Astrocyte of the spinal cord (primary cell): ENCODE measurements around the gene SLC9A9.
"Not testable (repeated sequence)": the region's sequence is repeated elsewhere in the genome, so short reads cannot be mapped to it uniquely, and the experiment has no call there.

Experiments used
- DNase-seq: peaks from one replicate; pipeline ENCODE4 v3.0.0; 2011; ENCODE audit warnings: low read depth, low spot score
- H3K4me3 ChIP-seq: 2 replicates; pipeline ENCODE4 v1.5.1; 2011; ENCODE audit warnings: low read depth, mild to moderate bottlenecking, low read length, moderate library complexity
- in situ Hi-C: cut with HindIII; loops from 2 replicates; pipeline ENCODE4 v1.10.0; 2017; ENCODE audit warnings: low sequenced_read_pairs
- TF ChIP-seq, protein P1 (sequence below): IDR thresholded peaks from 2 replicates; pipeline ENCODE4 v1.5.1; 2012; ENCODE audit warnings: low read depth, mild to moderate bottlenecking, low read length, inconsistent platforms

Gene SLC9A9

GRCh38 chr3:143808030-143808429 lies 40.2 kb downstream of the SLC9A9 start:
- DNase-seq, result no peak
- TF ChIP-seq, protein P1, sequence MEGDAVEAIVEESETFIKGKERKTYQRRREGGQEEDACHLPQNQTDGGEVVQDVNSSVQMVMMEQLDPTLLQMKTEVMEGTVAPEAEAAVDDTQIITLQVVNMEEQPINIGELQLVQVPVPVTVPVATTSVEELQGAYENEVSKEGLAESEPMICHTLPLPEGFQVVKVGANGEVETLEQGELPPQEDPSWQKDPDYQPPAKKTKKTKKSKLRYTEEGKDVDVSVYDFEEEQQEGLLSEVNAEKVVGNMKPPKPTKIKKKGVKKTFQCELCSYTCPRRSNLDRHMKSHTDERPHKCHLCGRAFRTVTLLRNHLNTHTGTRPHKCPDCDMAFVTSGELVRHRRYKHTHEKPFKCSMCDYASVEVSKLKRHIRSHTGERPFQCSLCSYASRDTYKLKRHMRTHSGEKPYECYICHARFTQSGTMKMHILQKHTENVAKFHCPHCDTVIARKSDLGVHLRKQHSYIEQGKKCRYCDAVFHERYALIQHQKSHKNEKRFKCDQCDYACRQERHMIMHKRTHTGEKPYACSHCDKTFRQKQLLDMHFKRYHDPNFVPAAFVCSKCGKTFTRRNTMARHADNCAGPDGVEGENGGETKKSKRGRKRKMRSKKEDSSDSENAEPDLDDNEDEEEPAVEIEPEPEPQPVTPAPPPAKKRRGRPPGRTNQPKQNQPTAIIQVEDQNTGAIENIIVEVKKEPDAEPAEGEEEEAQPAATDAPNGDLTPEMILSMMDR, result no peak
- no peak overlapping the region for H3K4me3 ChIP-seq
- in situ Hi-C loops, result no loop called here

DNA sequence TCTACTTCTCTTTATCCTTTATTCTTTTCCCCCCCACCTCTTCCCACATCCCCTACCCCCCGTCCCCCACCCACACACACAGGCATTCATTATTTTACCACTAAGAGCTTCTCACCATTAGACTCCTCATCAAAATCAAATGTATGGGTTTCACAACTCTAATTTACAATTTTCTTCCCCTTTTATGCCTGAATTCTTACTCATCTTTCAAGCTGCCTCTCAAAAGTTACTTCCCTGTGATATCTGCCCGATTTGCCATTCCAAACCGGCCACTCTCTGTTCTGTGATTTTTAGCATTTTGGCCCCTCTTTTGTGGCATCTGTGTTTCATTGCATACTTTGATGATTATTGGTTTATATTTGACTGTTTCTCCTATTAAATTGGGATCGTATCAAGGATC lies 42.2 kb downstream of the SLC9A9 start:
- TF ChIP-seq, protein P1, result no peak
- DNase-seq, result no peak
- H3K4me3 ChIP-seq, result no peak overlapping the region
- in situ Hi-C loops, result no loop called here

- H3K4me3 ChIP-seq, DNase-seq, in situ Hi-C loops: not testable (repeated sequence)
Observed at GRCh38 chr3:143805476-143805875, 42.8 kb downstream of the SLC9A9 start.

GRCh38 chr3:143801046-143801445 lies 47.2 kb downstream of the SLC9A9 start:
- H3K4me3 ChIP-seq, DNase-seq, in situ Hi-C loops: not testable (repeated sequence)

DNA sequence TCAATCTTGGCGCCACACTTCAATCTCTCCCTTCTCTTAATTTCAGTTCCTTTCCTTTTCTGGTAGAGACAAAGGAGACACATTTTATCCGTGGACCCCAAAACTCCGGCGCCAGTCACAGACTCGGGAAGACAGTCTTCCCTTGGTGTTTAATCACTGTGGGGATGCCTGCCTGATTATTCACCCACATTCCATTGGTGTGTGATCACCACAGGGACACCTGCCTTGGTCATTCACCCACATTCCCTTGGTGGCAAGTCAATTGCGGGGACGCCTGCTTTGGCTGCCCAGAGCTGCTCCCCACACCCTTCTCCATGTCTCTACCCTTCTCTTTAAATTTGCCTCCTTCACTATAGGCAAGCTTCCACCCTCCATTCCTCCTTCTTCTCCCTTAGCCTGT lies 50.1 kb downstream of the SLC9A9 start:
- in situ Hi-C loops, H3K4me3 ChIP-seq, DNase-seq: not testable (repeated sequence)

DNA sequence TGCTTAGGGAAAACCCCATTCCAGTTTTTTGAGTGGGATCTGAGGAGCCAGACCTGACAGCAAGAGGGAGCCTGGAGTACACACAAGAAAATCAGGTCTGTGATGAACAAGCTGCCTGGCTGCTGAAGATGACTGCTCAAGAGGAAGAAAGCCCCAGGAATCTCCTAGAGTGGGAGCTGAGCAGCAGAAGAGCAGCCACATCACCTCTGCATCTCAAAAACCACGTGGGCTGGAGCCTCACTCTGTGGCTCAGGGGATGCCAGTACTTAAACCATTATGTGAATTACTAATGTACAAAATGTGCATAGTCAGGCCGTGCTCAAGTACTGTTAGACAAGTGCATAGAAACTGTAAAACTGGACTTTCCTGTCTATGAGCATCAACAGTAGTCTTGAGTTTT lies 52.4 kb downstream of the SLC9A9 start:
- no peak overlapping the region for H3K4me3 ChIP-seq
- in situ Hi-C loops, result no loop called here
- TF ChIP-seq, protein P1, result no peak
- no peak for DNase-seq

- TF ChIP-seq, protein P1, result no peak
- H3K4me3 ChIP-seq, result no peak overlapping the region
- no peak for DNase-seq
- in situ Hi-C loops, result no loop called here
Observed at GRCh38 chr3:143794793-143795462, 53.3 kb downstream of the SLC9A9 start.

GRCh38 chr3:143793971-143794370 lies 54.3 kb downstream of the SLC9A9 start:
- no peak for DNase-seq
- no peak overlapping the region for H3K4me3 ChIP-seq
- TF ChIP-seq, protein P1, result no peak
- in situ Hi-C loops, result no loop called here
